HG02885 (cell line): ENCODE results near the gene FXYD7.
"Not testable (repeated sequence)": the region's sequence is repeated elsewhere in the genome, so short reads cannot be mapped to it uniquely, and the experiment has no call there.

Source experiments
- ATAC-seq: cut with Tn5 transposase; IDR thresholded peaks from one replicate; pipeline ENCODE4 v1.9.1; 2021; ENCODE audit warnings: mild to moderate bottlenecking; ENCODE audit not compliant: unreplicated experiment, poor library complexity

FXYD7 gene

DNA sequence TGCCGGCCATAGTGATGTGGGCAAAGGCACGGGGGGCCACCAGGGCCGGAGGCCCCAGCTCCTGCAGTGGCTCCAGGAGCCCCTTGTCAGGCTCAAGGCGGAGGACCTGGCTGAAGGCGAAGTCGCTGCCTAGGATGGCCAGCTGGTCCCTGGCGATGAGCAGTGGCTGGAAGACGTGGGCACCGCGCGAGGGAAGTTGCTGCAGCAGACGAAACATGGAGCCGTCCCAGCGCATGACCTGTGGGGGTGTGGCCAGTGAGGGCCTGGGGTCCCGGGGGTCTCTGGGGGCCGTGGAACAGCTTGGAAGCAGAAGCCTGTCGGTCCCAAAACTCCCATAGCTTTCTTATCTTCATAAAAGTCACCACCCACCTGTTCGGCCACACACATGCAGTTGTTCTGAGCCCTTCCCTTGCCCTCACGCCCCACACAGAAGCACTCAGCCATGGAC lies 17.8 kb upstream of the FXYD7 start:
- no peak for ATAC-seq

DNA sequence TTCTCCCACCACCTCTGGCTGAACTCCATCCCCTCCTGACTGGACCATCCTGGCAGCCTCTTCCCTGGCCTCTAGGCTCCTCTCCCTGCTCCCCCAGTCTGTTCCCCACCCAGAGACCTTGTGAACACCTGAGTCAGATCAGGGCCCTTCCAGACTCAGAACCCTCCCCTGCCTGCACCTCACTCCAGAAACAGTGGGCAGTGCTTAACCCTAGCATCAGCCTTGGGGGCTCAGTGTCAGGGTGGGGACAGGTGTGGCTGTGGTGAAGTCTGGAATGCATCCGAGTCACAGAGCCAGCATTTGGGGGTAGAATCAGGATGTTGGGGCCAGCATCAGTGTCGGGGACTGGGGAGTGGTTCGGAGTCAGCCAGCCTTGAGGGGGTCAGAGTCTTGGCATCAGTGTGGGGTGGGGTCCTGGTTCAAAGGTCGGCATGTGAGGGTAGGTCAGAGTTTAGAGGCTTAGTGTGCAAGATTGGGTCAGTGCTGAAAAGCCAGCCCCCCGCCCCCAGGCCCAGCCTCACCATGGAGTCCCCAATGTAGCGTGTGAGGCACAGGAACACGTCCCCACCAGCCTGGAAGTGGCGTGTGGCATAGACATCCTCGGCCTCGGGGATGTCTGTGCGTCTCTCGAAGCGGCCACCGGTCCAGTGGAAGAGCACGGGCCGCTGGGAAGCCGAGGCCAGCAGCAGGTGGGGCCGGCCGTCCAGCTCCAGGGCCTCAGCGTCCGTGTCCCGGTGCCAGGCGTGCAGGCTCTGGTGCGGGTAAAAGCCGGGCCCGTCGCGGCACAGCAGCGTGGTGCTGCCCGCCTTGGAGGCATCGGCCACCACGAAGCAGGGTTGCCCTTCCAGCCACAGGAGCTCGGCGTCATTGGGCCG lies 17.1 kb upstream of the FXYD7 start:
- no peak for ATAC-seq

DNA sequence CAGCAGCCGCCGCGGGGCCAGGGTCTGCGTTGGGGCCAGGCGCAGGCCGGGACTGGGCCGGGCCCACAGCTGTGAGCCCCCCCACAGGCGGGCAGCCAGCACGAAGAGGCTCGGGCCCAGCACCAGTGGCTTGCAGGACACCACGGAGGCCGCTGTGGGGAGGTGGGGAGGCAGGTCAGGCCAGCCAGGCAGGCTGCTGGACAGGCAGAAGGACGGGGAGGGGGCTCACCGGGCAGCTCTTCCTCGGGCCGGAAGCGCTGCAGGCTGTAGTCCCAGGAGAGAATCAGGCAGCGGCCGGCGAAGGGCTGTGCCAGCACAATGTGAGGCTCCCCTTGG lies 16.5 kb upstream of the FXYD7 start:
- no peak for ATAC-seq

DNA sequence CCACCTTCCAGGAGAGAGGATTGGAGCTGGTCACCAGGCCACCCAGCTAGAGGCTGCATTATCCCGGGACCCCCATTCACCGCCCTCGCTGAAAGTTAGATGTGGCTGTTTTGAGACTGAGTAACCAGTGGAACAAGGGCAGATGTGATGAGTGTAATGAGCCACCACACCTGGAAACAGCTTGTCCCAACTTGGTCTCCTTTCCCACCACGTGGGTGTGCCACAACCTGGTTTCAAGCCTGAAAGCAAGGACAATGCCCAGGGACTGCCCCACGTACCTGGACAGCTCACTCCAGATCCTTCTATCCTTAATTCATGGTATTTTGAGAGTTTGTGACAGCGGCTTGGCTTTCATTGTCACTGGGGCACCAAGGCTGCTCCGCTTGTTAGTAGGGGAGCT lies 15.2 kb upstream of the FXYD7 start:
- ATAC-seq, result no peak

DNA sequence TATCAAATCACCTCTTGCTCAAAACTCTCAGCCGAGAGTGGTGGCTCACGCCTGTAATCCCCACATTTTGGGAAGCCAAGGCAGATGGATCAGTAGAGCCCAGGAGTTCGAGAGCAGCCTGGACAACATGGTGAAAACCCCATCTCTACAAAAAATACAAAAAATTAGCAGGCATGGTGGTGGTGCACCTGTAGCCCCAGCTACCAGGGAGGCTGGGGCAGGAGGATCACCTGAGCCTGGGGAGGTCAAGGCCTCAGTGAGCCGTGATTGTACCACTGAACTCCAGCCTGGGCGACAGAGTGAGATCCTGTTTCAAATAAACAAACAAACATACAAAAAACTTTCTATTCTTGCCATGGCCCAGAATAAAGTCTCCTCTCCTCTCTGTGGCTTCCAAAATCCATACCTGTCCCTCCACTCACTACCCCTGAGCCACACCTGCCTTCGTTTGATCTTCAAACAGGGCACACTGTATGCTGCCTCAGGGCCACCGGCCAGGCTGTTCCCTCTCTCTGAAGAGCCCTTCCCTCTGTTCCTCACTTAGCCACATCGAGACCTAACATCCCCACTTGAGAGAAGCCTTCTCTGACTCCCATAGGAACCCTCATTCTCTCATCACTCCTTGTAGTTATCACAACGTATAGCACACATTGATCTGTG lies 14.5 kb upstream of the FXYD7 start:
- no peak for ATAC-seq

DNA sequence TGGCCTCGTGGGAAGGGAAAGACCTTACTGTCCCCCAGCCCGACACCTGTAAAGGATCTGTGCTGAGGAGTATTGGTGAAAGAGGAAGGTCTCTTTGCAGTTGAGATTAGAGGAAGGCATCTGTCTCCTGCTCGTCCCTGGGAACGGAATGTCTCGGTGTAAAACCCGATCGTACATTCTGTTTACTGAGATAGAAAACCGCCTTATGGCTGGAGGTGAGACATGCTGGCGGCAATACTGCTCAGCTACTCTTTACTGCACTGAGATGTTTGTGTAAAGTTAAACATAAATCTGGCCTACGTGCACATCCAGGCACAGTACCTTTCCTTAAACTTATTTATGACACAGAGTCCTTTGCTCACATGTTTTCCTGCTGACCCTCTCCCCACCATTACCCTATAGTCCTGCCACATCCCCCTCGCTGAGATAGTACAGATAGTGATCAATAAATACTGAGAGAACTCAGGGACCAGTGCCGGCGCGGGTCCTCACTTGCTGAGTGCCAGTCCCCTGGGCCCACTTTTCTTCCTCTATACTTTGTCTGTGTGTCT lies 13.3 kb upstream of the FXYD7 start:
- ATAC-seq, result not testable (repeated sequence)

DNA sequence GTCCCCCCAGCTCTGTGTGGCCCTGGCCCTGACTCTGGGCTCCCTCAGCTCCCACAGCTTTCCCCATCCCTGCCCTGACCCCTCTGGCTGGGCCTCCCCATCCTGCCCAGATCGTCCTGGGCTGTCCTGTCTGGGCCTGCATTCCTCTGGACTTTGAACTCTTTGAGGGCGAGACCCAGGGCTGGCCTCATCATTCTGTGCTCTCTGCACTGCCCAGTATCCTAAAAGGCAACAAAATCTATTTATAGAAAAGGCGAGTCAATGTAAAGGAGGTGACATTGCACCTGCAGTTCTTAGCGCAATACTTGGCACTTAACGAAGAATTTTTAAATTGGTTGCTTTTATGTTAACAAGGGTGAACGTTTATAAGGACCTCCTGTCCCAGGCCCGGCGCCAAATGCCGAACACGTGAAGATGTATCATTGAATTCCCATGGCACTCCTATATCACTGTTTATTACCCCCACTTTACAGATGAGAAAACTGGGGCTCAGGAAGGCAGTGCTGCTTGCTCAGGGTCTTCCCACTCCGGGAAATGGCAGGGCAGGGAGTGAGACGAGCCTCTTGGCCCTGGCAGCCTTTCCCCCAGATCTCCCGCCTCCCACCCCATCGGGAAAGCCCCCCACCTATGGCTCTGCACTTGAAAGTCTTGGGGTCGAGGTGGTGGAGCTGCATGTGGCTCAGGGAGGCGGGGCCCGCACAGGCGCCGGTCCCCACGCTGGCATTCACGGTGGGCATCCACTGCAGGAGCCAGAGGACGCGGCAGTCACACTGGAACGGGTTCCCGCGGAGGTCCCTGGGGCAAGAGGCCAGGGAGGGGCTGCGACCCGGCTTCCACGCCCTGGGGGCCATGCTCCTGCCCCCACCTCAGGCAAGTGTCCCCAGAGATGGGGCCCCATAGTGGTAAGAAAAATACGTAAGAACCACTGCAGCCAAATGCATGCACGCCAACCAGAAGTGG lies 12.0 kb upstream of the FXYD7 start:
- no peak for ATAC-seq

DNA sequence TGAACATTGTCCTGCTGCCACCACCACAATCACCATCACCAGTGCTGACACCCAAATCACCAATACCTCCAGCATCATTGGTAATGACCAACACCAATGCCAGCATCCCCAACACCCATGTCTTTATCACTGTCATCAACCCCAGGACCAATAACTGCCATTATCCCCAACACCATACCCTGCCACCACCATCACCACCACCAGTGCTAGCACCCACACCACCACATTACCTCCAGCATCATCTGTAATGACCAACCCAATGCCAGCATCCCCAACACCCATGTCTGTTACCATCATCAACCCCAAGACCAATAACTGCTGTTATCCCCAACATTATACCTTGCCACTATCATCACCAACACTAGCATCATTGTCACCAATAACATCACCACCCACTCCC lies 10.8 kb upstream of the FXYD7 start:
- no peak for ATAC-seq

DNA sequence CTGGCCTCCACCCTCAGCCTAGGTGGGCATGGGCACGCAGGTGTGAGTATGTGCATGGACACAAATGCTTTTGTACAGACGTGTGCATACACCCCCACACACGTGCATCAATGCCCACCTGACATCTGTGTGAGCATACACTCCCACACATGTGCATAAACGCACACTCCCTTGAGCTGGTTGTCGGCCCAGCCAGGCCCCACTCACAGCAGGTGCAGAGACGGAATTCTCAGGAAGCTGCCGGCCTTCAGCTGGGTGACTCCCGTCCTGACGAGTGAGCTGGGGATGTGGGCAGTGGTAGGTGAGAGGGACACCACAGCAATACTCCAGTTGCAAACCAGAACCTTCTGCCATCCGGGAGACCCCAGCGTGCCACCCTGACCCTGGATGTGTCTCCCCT lies 9.2 kb upstream of the FXYD7 start:
- ATAC-seq, result no peak

DNA sequence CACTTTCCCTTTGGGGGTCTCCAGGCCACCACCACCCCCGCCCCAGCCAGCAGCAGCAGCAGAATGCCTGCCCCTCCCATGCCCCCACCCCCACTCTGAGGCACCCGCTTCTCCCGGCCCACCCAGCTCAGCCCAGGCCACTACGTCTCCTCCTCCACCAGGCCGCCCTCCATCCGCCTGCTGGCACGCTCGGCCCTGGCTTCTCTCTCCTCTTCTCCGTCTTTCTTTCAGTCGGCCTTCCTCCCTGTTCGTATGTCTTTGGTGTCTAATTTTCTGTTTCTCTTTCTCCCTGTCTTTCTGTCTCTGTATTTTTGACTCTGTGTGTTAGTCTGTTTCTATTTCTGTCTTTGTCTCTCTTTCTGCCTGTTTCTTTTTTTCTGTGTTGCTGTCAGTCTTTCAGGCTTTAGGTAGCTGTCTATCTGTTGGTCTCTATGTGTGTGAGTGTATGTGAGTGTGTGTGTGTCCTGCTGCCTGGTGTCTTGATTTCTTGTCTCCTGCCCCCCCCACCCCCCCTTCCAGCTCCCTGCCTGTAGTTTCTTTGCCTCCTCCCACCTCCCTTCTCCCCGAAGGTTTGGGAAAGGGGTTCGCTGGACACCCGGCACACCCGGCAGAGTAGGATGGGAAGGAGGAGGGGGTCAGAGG lies 8.3 kb upstream of the FXYD7 start, which contains the start of gene LGI4:
Gene LGI4, minus strand, starts transcription at position 459 of the 642 bp plus-strand sequence. Its CDS starts 379 bp downstream, at position 80.
- no peak for ATAC-seq

DNA sequence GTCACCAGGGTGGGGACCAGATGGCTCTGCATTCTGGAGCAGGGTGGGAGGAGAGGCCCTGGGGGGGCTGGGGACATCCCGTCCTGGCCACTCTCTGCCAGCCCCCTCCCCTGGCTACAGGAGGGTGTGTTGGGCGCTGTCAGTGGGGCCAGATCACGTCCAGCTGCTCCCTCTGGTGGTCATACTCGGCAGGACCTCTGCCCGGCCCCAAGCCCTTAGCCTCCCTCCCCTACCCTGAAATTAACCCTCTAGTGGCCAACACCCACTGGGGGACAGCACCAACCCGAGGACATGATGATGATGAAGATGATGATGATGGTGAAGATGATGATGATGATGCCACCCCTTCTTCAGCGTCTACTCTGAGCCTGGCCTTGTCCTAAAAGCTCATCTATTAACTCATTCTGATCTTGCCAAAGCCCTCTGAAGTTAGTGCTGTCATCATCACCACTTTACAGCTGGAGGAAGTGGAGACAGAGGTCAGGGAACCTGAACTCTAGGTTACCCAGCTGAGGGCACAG lies 7.6 kb upstream of the FXYD7 start:
- peak; percentile 47 for ATAC-seq

DNA sequence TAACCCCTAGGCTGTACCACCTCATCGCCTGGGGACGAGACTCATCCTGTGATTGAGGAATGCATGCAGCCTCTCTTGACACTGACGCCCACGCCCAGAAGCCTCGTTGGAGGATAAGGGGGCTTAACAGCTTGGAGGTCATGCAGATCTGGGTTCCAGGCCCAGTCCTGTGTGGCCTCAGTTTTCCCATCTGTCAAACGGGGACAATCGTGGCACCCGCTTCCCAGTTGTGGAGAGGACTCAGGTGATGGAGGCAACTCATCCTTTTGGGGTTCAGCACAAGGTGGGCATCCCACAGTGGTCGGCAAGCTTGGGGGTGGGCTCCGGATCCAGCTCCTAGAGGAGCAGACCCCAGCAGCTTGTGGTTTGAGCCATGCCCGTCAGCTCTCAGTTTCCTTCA lies 6.8 kb upstream of the FXYD7 start:
- ATAC-seq, result no peak

DNA sequence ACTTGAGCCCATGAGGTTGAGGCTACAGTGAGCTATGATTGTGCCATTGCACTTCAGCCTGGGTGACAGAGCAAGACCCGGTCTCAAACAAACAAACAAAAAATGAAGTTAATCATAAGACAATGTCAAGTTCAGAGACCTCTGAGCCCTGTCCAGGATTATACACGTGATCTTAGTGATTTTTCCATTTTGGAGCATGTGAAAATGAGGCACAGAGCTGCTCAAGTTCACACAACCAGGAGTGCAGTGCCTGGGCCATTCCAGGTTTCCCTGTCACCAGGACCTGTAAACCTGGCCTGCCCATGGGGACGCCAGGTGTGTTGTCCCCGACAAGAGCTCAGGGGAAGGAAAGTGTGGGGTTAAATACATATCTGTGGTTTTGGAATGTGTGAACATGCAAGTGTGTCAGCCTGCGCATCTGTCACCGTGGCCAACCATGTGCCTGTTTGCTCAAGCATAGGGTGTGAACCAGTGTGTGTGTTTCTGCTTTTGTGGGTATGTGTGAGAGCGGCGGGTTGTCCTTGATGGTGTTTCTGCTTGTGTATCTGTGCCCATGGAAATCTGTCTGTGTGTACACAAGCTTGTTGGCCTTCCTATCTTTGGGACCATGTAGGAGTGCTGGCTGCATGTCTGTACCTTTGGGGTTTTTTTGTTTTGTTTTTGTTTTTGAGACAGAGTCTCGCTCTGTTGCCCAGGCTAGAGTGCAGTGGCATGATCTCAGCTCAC lies 5.9 kb upstream of the FXYD7 start:
- ATAC-seq, result no peak

DNA sequence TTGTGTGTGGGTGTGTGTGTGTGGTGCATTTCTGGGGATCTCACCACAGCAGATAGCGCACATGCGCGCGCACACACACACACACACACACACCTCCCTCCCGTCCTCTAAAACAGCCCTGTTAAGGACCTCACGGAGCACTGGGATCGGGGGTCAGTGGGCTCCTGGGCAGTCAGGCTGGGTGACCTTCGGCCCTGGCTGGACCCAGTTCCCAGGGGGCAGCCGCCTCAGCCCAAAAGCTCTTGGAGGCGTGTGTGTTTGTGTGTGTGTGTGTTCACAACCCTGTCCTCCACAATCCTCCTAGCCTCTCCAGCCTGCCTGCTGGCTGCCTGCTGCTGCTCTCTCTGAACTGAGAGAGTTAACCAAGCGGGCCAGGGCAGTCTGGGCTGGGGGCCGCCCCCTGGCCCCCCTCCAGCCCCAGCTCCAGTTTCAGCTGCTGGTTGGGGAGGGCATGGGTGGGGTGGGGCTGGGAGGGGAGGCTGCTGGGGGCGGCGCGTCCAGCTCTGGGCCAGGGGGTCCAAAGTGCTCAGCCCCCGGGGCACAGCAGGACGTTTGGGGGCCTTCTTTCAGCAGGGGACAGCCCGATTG lies 4.7 kb upstream of the FXYD7 start, which contains the start of gene FXYD1:
Gene FXYD1, plus strand, starts transcription at position 520 of the 588 bp plus-strand sequence. CDS start 1,256 bp downstream, outside the sequence.
- no peak for ATAC-seq

DNA sequence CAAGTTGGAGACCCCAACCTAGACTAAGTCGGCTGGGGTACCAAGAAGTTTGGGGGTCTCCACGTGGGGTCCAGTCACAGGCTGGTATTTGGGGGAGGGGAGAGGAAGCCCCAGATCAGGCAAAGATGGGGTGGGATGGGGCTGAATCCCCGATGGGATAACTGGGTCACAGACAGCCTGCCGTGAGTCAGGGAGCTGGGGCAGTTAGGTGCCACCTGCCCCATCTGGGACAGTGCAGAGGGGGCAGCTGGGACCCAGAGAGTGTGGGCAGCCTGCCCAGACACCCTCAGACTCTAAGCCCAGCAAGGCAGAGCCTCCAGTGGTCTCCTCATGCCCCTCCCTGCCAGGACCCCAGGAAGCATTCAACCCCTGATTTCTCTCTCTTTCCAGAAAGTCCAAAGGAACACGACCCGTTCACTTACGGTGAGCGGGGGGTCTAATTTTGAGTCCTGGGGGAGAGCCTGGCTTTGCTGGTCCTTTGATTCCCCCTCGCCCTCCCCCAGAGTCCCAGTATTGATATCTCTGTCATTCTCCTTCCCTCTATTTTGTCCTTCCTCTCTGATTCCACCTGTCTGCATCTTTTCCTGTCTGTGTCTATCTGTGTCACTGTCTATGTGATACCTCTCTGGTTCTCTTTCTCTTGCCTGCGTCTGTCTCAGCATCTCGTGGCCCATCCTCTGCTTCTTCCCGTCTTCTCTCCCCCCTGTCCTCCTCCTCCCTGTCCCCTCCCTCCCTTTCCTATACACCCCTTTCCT lies 2.7 kb upstream of the FXYD7 start:
- ATAC-seq, result no peak

DNA sequence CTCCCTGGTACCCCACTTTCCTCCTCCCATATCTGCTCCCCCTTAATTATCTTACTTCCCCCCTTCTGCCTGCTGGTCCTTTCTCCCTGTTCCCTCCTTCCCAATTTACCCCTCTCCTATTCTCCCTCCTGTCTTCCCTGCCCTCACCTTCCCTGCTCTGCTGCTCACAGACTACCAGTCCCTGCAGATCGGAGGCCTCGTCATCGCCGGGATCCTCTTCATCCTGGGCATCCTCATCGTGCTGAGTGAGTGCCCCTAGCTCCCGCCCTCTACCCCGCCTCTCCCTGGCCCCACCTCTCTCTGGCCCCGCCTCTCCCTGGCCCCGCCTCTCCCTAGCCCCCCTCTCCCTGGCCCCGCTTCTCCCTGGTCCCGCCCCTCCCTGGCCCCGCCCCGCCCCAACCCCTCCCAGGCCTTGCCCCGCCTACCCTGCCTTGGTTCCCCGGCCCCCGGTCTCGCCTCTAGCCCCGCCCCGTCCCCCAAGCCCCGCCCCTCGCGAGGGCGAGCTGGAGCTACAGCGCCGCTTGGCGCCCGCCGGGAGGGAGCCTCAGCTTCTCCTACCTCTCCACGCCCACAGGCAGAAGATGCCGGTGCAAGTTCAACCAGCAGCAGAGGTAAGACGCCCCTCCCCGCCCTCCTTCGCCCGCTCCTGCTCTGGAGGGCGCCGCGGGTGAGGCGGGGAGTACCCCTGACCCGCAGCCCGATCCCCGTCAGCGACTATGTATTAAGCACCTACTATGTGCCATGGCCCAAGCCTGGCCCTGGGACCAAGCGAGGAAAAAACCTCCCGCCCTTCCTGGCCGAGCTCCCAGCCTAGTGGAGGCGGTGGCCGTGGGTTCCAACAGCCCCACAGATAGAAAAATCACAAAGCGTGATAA lies 1.9 kb upstream of the FXYD7 start:
- ATAC-seq, result peak; percentile 77
